WTC11 (cell line): ENCODE measurements around the gene PEX5. TPM values are rescaled to one million over a fixed set of nuclear protein-coding genes. Genes with fewer than 3 reads are reported as not detected.

Source experiments
- ATAC-seq: fragments of 200-7000 bp; cut with Tn5 transposase; 2 replicates; pipeline ENCODE4 v1.10.0; 2021; ENCODE audit warnings: mild to moderate bottlenecking, moderate library complexity
- CTCF ChIA-PET: fragments of 300-600 bp; sonication (Branson Sonifier 250); formaldehyde crosslinking; loops from one replicate; lab custom pipeline; 2021; ENCODE audit warnings: antibody characterized with exemption; lab: Charles Lee
- POLR2A ChIA-PET: fragments of 350-600 bp; sonication (Branson Sonifier 250); formaldehyde crosslinking; loops from one replicate; lab custom pipeline; 2021; ENCODE audit warnings: antibody characterized with exemption; lab: Charles Lee
- DNase-seq: peaks from one replicate; pipeline ENCODE4 v3.0.0; 2021; ENCODE audit warnings: low spot score
- H3K27ac Mint-ChIP-seq: 2 replicates; pipeline ENCODE4 v1.8.0; 2021; ENCODE audit warnings: mixed read lengths
- H3K27me3 Mint-ChIP-seq: 2 replicates; pipeline ENCODE4 v1.8.0; 2021; ENCODE audit warnings: low read depth, mild to moderate bottlenecking, moderate library complexity, mixed read lengths
- H3K36me3 Mint-ChIP-seq: 2 replicates; pipeline ENCODE4 v1.8.0; 2021; ENCODE audit warnings: mixed read lengths
- H3K4me1 Mint-ChIP-seq: 2 replicates; pipeline ENCODE4 v1.8.0; 2022; ENCODE audit warnings: mixed read lengths
- H3K4me3 Mint-ChIP-seq: 2 replicates; pipeline ENCODE4 v1.8.0; 2021; ENCODE audit warnings: mild to moderate bottlenecking, moderate library complexity, mixed read lengths
- H3K9me3 Mint-ChIP-seq: 2 replicates; pipeline ENCODE4 v1.8.0; 2021; ENCODE audit warnings: mixed read lengths
- AFF4 ChIP-seq: sonication (generic); formaldehyde crosslinking; IDR thresholded peaks from 2 replicates; pipeline ENCODE4 v1.8.1; 2023; ENCODE audit warnings: mild to moderate bottlenecking, missing genetic modification reagents, borderline replicate concordance
- AR ChIP-seq: fragments of 250-450 bp; sonication (Bioruptor Pico); IDR thresholded peaks from 2 replicates; pipeline ENCODE4 v1.9.0; 2021; ENCODE audit warnings: mild to moderate bottlenecking
- ATF1 ChIP-seq: sonication (generic); formaldehyde crosslinking; IDR thresholded peaks from 2 replicates; pipeline ENCODE4 v1.8.1; 2023; ENCODE audit warnings: mild to moderate bottlenecking, moderate library complexity, missing genetic modification reagents
- CBFB ChIP-seq: sonication (generic); formaldehyde crosslinking; IDR thresholded peaks from 2 replicates; pipeline ENCODE4 v1.8.1; 2022; ENCODE audit warnings: mild to moderate bottlenecking, low read depth, missing genetic modification reagents
- CREM ChIP-seq: sonication (generic); formaldehyde crosslinking; IDR thresholded peaks from 2 replicates; pipeline ENCODE4 v1.8.1; 2022; ENCODE audit warnings: mild to moderate bottlenecking, missing genetic modification reagents, moderate library complexity
- ELF4 ChIP-seq: sonication (generic); formaldehyde crosslinking; IDR thresholded peaks from 2 replicates; pipeline ENCODE4 v1.8.1; 2022; ENCODE audit warnings: low read depth, mild to moderate bottlenecking, moderate library complexity, missing genetic modification reagents
- FOXK1 ChIP-seq: sonication (generic); formaldehyde crosslinking; IDR thresholded peaks from 2 replicates; pipeline ENCODE4 v1.8.0; 2022; ENCODE audit warnings: mild to moderate bottlenecking, moderate library complexity, missing genetic modification reagents
- FOXP4 ChIP-seq: sonication (generic); formaldehyde crosslinking; IDR thresholded peaks from 2 replicates; pipeline ENCODE4 v1.8.0; 2022; ENCODE audit warnings: mild to moderate bottlenecking, missing genetic modification reagents
- IRF2 ChIP-seq: sonication (generic); formaldehyde crosslinking; IDR thresholded peaks from 2 replicates; pipeline ENCODE4 v1.8.0; 2022; ENCODE audit warnings: low read depth, missing genetic modification reagents, borderline replicate concordance
- NFE2L1 ChIP-seq: sonication (generic); formaldehyde crosslinking; IDR thresholded peaks from 2 replicates; pipeline ENCODE4 v1.8.1; 2023; ENCODE audit warnings: missing genetic modification reagents
- PRDM15 ChIP-seq: sonication (generic); formaldehyde crosslinking; IDR thresholded peaks from 2 replicates; pipeline ENCODE4 v1.8.0; 2022; ENCODE audit warnings: missing genetic modification reagents
- RELA ChIP-seq: sonication (generic); formaldehyde crosslinking; IDR thresholded peaks from 2 replicates; pipeline ENCODE4 v1.8.1; 2022; ENCODE audit warnings: missing genetic modification reagents, mild to moderate bottlenecking, borderline replicate concordance
- SP1 ChIP-seq: sonication (generic); formaldehyde crosslinking; conservative IDR thresholded peaks from 2 replicates; pipeline ENCODE4 v1.8.1; 2022; ENCODE audit warnings: missing genetic modification reagents
- TCF7 ChIP-seq: sonication (generic); formaldehyde crosslinking; IDR thresholded peaks from 2 replicates; pipeline ENCODE4 v1.8.0; 2022; ENCODE audit warnings: mild to moderate bottlenecking, low read depth, missing genetic modification reagents, moderate library complexity
- ZBTB21 ChIP-seq: sonication (generic); formaldehyde crosslinking; IDR thresholded peaks from 2 replicates; pipeline ENCODE4 v1.8.1; 2023; ENCODE audit warnings: mild to moderate bottlenecking, missing genetic modification reagents, borderline replicate concordance
- ZNF281 ChIP-seq: sonication (generic); formaldehyde crosslinking; IDR thresholded peaks from 2 replicates; pipeline ENCODE4 v1.8.0; 2023; ENCODE audit warnings: mild to moderate bottlenecking, missing genetic modification reagents
- ZNF396 ChIP-seq: fragments of 250-450 bp; sonication (Bioruptor Pico); IDR thresholded peaks from 2 replicates; pipeline ENCODE4 v1.8.0; 2021; ENCODE audit warnings: mild to moderate bottlenecking, moderate library complexity, borderline replicate concordance
- ZNF416 ChIP-seq: fragments of 250-450 bp; sonication (Bioruptor Pico); IDR thresholded peaks from 2 replicates; pipeline ENCODE4 v1.9.0; 2021; ENCODE audit warnings: mild to moderate bottlenecking, inconsistent platforms
- ZNF512 ChIP-seq: sonication (generic); formaldehyde crosslinking; IDR thresholded peaks from 2 replicates; pipeline ENCODE4 v1.8.1; 2022; ENCODE audit warnings: missing genetic modification reagents, borderline replicate concordance
- total RNA-seq: library from RNA; stranded (reverse); gene quantifications from 3 replicates; pipeline ENCODE4 v1.2.3, GENCODE V29; 2021

Gene PEX5
- total RNA-seq, 1 experiment from 2014 or later = 68.9 TPM

- H3K4me1 Mint-ChIP-seq = no peaks in the 10 kb centered on the region
- CTCF ChIA-PET = no interaction called here
- no peak overlapping the region for H3K4me3 Mint-ChIP-seq
- ATAC-seq (no peak), DNase-seq (no peak)
- POLR2A ChIA-PET = no interaction called here
- peaks cover 90% of the 10 kb centered on the region for H3K36me3 Mint-ChIP-seq
- H3K27me3 Mint-ChIP-seq = no peaks in the 10 kb centered on the region
- H3K27ac Mint-ChIP-seq = no peak overlapping the region
- TF ChIP-seq ELF4 (CRISPR knock-in tag) (no peak), RELA (CRISPR knock-in tag) (no peak), IRF2 (CRISPR knock-in tag) (no peak), SP1 (CRISPR knock-in tag) (no peak), FOXK1 (CRISPR knock-in tag) (no peak), ZNF512 (CRISPR knock-in tag) (no peak), ATF1 (no peak), CREM (no peak), PRDM15 (no peak), NFE2L1 (CRISPR knock-in tag) (no peak), ZNF416 (no peak), AFF4 (CRISPR knock-in tag) (no peak), ZBTB21 (CRISPR knock-in tag) (no peak), ZNF281 (CRISPR knock-in tag) (no peak), FOXP4 (CRISPR knock-in tag) (no peak), ZNF396 (no peak), AR (no peak), TCF7 (CRISPR knock-in tag) (no peak), CBFB (CRISPR knock-in tag) (no peak)
- H3K9me3 Mint-ChIP-seq = peaks cover 30% of the 10 kb centered on the region
Observed at GRCh38 chr12:7207866-7208625, 18.6 kb downstream of the PEX5 start.
